Activated naive CD4-positive, alpha-beta T cell treated with anti-CD3 and anti-CD28 coated beads, Interleukin-2, amount 10 ng/mL, durations not matched to agents 7 days and 5 days (primary cell): Measurements from ENCODE around the gene PKD1.
"Not testable (repeated sequence)": the region's sequence is repeated elsewhere in the genome, so short reads cannot be mapped to it uniquely, and the experiment has no call there.

ENCODE experiments used
- CTCF ChIA-PET: fragments of 350-600 bp; sonication (Branson Sonifier 250); formaldehyde crosslinking; loops from one replicate; lab custom pipeline; 2021; ENCODE audit warnings: antibody characterized with exemption; lab: Charles Lee
- DNase-seq: peaks from one replicate; pipeline ENCODE4 v3.0.0-alpha.2; 2020
- H3K27ac Mint-ChIP-seq: one replicate; pipeline ENCODE4 v1.8.0; 2021; ENCODE audit warnings: mild to moderate bottlenecking, moderate library complexity, mixed read lengths
- H3K27me3 Mint-ChIP-seq: one replicate; pipeline ENCODE4 v1.8.0; 2021; ENCODE audit warnings: mild to moderate bottlenecking, mixed read lengths
- H3K36me3 Mint-ChIP-seq: one replicate; pipeline ENCODE4 v1.8.0; 2021; ENCODE audit warnings: mixed read lengths
- H3K4me1 Mint-ChIP-seq: one replicate; pipeline ENCODE4 v1.8.0; 2021; ENCODE audit warnings: mixed read lengths
- H3K4me3 Mint-ChIP-seq: one replicate; pipeline ENCODE4 v1.8.0; 2021; ENCODE audit warnings: mild to moderate bottlenecking, moderate library complexity, mixed read lengths
- H3K9me3 Mint-ChIP-seq: one replicate; pipeline ENCODE4 v1.8.0; 2021; ENCODE audit warnings: mixed read lengths

Gene PKD1

DNA sequence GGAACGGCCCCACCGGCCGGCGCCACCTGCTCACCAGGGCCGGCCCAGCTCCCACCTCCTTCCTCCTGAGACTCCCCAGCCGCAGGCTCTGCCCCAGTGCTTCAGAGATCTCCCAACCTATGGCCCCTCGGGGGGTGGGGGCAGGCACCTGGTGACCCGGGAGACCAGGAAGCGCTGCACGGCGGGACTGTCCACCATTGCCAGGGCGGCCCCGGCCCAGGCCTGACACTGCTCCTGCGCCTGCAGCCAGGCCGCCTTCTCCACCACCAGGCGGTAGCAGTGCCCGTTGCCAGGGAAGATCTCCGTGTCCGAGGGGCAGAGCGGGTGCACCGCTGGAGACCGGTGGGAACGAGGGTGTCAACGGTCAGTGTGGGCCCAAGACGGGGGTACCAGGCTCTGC, 18.4 kb downstream of the PKD1 start:
- H3K27ac Mint-ChIP-seq, H3K36me3 Mint-ChIP-seq, H3K4me3 Mint-ChIP-seq, CTCF ChIA-PET, H3K4me1 Mint-ChIP-seq, H3K27me3 Mint-ChIP-seq, H3K9me3 Mint-ChIP-seq, DNase-seq: not testable (repeated sequence)

- H3K36me3 Mint-ChIP-seq, H3K27me3 Mint-ChIP-seq, H3K9me3 Mint-ChIP-seq, CTCF ChIA-PET, H3K4me1 Mint-ChIP-seq, DNase-seq, H3K27ac Mint-ChIP-seq, H3K4me3 Mint-ChIP-seq: not testable (repeated sequence)
Observed at GRCh38 chr16:2116428-2116827, 19.3 kb downstream of the PKD1 start.

DNA sequence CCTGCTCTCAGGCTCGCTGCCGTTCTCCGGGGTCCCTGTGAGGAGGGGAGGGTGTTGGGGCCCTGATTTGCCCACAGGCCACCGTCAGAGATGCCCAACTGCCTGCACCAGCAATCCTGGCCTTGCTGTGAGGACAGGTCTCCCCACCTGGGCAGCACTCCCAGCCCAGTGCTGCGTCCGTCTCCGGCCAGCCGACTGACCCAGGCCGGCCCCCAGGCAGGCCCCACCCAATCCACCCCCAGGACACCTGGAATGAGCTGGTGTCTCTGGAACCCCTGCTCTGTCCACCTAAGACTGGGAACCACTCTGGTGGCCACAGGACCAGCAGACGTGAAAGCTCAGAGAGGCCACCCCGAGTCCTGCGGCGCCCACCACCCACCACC, 20.1 kb downstream of the PKD1 start:
- Mint-ChIP-seq H3K4me3 (no peak overlapping the region), H3K27ac (no peak overlapping the region), H3K27me3 (no peaks in the 10 kb centered on the region), H3K4me1 (no peaks in the 10 kb centered on the region), H3K36me3 (peaks cover 2% of the 10 kb centered on the region), H3K9me3 (no peaks in the 10 kb centered on the region)
- CTCF ChIA-PET = no interaction called here
- no peak for DNase-seq

DNA sequence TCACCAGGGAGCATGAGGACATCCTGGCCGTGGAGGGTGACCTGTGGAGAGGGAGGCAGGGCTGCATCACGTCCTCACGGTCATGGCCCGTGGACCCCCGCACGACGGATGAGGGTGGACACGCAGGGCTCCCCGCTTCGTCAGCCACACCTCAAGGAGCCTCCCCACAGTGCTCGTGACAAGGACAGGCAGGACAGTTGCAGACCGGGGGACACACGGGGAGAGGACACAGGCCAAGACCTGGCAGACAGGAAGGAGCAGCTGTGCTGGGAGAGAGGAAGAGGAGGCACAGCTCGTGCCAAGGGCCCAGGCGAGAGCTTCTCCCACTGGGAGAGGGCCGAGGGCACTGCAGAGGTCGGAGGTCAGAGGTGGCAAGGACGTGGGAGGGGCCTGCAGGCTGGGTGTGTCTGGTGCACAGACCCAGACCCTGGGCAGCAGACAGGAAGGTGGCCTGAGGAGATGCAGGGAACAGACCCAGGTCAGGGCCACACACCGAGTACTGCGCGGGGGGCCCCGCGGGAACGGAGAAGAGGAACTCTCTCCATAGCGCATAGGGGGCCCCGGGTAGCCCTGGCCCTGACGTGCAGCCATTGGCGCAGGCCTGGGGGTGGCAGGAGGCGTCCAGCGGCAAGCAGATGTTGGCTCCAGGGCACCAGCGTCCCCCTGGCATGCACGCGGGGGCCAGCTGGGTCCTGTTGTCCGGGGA, 20.7 kb downstream of the PKD1 start:
- H3K4me1 Mint-ChIP-seq, H3K4me3 Mint-ChIP-seq, DNase-seq, H3K36me3 Mint-ChIP-seq, H3K27me3 Mint-ChIP-seq, CTCF ChIA-PET, H3K27ac Mint-ChIP-seq, H3K9me3 Mint-ChIP-seq: not testable (repeated sequence)

DNA sequence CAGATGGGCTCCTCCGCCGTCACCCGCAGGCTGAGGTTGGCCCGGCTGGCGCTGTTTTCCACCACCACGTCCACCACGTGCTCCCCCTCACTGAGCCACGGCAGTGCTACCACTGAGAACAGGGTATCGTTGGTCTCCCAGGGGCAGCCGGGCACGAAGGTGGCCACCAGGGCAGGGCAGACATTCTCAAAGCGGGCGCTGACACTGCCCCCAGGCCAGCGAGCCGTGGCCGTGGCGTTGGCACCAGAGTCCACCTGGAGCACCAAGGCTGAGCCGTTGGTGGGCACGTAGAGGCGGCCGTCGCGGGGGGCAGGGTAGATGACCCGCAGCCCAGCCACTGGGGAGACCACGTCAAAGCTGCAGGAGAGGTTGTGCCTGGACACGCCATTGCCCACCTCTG, 21.5 kb downstream of the PKD1 start:
- H3K4me1 Mint-ChIP-seq, H3K27me3 Mint-ChIP-seq, H3K9me3 Mint-ChIP-seq, H3K36me3 Mint-ChIP-seq, H3K27ac Mint-ChIP-seq, DNase-seq, CTCF ChIA-PET, H3K4me3 Mint-ChIP-seq: not testable (repeated sequence)

DNA sequence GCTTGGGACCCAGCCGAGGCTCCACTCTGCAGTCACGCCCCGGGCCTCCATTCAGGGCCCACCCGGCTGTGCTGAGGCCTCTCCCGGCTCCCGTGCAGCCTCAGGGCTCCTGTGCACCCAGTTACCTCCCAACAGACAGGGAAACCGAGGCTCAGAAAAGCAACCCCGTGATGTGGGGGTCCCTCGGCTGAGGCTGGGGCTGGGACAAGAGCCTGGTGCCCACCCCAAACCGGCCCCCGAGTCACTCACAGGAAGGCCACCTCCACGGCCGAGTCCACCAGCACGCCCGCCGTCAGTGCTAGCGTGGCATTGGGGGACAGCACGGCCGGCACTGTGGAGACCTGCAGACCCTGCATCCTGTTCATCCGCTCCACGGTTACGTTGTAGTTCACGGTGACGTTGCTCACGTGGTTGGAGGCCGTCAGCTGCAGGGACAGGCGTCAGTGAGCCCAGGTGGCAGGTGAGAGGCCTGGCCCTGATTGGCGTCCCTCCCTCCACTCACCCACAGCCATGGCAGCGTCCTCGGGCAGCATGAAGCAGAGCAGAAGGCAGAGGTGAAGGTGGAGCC, 23.1 kb downstream of the PKD1 start:
- DNase-seq, H3K27me3 Mint-ChIP-seq, H3K9me3 Mint-ChIP-seq, H3K36me3 Mint-ChIP-seq, H3K27ac Mint-ChIP-seq, H3K4me1 Mint-ChIP-seq, H3K4me3 Mint-ChIP-seq, CTCF ChIA-PET: not testable (repeated sequence)

- H3K4me3 Mint-ChIP-seq, CTCF ChIA-PET, H3K36me3 Mint-ChIP-seq, H3K9me3 Mint-ChIP-seq, H3K27ac Mint-ChIP-seq, H3K4me1 Mint-ChIP-seq, DNase-seq, H3K27me3 Mint-ChIP-seq: not testable (repeated sequence)
Observed at GRCh38 chr16:2111412-2112335, 24.0 kb downstream of the PKD1 start.

- H3K9me3 Mint-ChIP-seq, H3K36me3 Mint-ChIP-seq, H3K27me3 Mint-ChIP-seq, H3K4me1 Mint-ChIP-seq, DNase-seq, CTCF ChIA-PET, H3K27ac Mint-ChIP-seq, H3K4me3 Mint-ChIP-seq: not testable (repeated sequence)
Observed at GRCh38 chr16:2111009-2111353, 24.7 kb downstream of the PKD1 start.

DNA sequence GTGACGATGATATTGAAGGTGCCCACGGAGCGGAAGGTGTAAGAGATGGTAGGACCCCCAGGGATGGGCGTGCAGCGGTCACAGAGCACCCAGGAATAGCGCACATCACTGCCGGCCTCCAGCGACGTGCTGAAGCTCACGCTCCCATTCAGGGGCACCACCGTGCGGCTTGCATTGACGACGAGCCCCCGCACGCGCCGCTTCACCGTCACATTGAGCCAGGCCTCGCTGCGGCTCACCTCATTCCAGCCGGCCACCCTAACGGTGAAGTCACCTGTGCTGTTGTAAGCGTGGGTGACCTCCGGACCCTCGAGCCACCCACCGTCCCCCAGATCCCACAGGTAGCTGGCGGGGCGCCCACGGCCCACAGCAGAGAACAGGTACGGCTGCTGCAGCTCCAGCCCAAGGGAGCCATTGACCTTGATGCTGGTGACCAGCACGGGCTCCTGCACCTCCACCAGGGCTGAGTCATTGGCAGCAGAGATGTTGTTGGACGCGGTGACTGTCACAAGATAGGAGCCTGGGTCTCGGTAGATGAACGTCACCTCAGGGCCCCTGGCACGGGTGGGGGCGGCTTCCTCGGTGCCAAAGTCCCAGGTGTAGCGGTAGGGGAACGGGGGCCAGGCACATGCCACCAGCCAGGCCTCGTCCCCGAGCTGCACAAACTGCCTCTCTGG, 25.2 kb downstream of the PKD1 start:
- H3K9me3 Mint-ChIP-seq, DNase-seq, H3K27ac Mint-ChIP-seq, CTCF ChIA-PET, H3K4me3 Mint-ChIP-seq, H3K27me3 Mint-ChIP-seq, H3K4me1 Mint-ChIP-seq, H3K36me3 Mint-ChIP-seq: not testable (repeated sequence)

- H3K4me3 Mint-ChIP-seq, H3K27ac Mint-ChIP-seq, H3K9me3 Mint-ChIP-seq, DNase-seq, CTCF ChIA-PET, H3K4me1 Mint-ChIP-seq, H3K27me3 Mint-ChIP-seq, H3K36me3 Mint-ChIP-seq: not testable (repeated sequence)
Observed at GRCh38 chr16:2109872-2110271, 25.8 kb downstream of the PKD1 start.

DNA sequence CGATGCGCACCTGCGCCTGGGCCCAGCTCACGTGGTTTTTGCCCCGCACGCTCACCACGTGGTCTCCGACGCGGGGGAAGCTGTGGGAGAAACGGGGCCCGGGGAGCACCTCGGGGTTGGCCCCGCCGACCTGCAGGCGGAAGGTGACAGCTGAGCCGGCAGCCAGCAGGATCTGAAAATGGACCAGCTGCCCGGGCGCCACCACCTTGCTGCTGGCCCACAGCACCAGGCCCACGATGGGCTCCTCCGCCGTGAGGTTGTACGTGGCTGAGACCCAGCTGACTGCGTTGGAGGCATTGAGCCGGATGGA, 26.5 kb downstream of the PKD1 start:
- H3K27ac Mint-ChIP-seq, H3K4me3 Mint-ChIP-seq, H3K4me1 Mint-ChIP-seq, DNase-seq, H3K9me3 Mint-ChIP-seq, H3K36me3 Mint-ChIP-seq, CTCF ChIA-PET, H3K27me3 Mint-ChIP-seq: not testable (repeated sequence)

- DNase-seq, H3K36me3 Mint-ChIP-seq, H3K9me3 Mint-ChIP-seq, H3K27ac Mint-ChIP-seq, CTCF ChIA-PET, H3K4me3 Mint-ChIP-seq, H3K27me3 Mint-ChIP-seq, H3K4me1 Mint-ChIP-seq: not testable (repeated sequence)
Observed at GRCh38 chr16:2108446-2109270, 27.0 kb downstream of the PKD1 start.

DNA sequence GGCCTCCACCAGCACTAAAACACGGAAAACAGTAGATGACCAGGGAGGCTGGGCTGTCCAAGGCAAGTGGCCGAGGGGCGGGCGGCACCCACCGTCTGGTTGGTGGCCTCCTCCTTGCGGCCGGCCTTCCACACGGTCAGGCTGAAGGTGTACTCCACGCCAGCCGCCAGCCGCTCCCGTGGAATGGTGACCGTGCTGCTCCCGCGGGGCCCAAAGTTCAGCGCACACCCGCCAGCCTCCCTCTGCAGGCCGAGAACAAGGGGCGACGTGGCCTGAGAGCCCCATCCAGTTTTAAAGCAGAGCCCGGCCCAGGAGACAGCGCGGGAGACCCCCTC, 27.9 kb downstream of the PKD1 start:
- H3K4me1 Mint-ChIP-seq, H3K36me3 Mint-ChIP-seq, H3K4me3 Mint-ChIP-seq, CTCF ChIA-PET, H3K9me3 Mint-ChIP-seq, H3K27ac Mint-ChIP-seq, H3K27me3 Mint-ChIP-seq, DNase-seq: not testable (repeated sequence)

GRCh38 chr16:2107121-2107790, 28.4 kb downstream of the PKD1 start:
- CTCF ChIA-PET, DNase-seq, H3K27me3 Mint-ChIP-seq, H3K9me3 Mint-ChIP-seq, H3K27ac Mint-ChIP-seq, H3K4me1 Mint-ChIP-seq, H3K36me3 Mint-ChIP-seq, H3K4me3 Mint-ChIP-seq: not testable (repeated sequence)
